Activated naive CD4-positive, alpha-beta T cell treated with anti-CD3 and anti-CD28 coated beads for 36 hours (primary cell): Measurements from ENCODE around the gene IRF2BPL. TPM values are rescaled to one million over a fixed set of nuclear protein-coding genes. Genes with fewer than 3 reads are reported as not detected.
A peak's percentile ranks its signal among the peaks of the same experiment; 100 is the strongest.
"Not testable (repeated sequence)": the region's sequence is repeated elsewhere in the genome, so short reads cannot be mapped to it uniquely, and the experiment has no call there.

Experiments used
- CTCF ChIA-PET: fragments of 350-600 bp; sonication (Branson Sonifier 250); formaldehyde crosslinking; loops from one replicate; lab custom pipeline; 2021; ENCODE audit warnings: antibody characterized with exemption; lab: Charles Lee
- DNase-seq: peaks from one replicate; pipeline ENCODE4 v3.0.0-alpha.2; 2020
- H3K27ac Mint-ChIP-seq: one replicate; pipeline ENCODE4 v1.8.0; 2021; ENCODE audit warnings: mild to moderate bottlenecking, mixed read lengths
- H3K27me3 Mint-ChIP-seq: one replicate; pipeline ENCODE4 v1.8.0; 2021; ENCODE audit warnings: low read depth, mixed read lengths
- H3K36me3 Mint-ChIP-seq: one replicate; pipeline ENCODE4 v1.8.0; 2021; ENCODE audit warnings: low read depth, mixed read lengths
- H3K4me1 Mint-ChIP-seq: one replicate; pipeline ENCODE4 v1.8.0; 2021; ENCODE audit warnings: low read depth, mixed read lengths
- H3K4me3 Mint-ChIP-seq: one replicate; pipeline ENCODE4 v1.8.0; 2021; ENCODE audit warnings: mild to moderate bottlenecking, moderate library complexity, mixed read lengths
- H3K9me3 Mint-ChIP-seq: one replicate; pipeline ENCODE4 v1.8.0; 2021; ENCODE audit warnings: mixed read lengths
- intact Hi-C: fragments of 100-400 bp; cut with micrococcal nuclease; formaldehyde crosslinking; loops from one replicate; pipeline ENCODE4 v1.15.1; 2023
- total RNA-seq, 2 experiments: library from RNA; stranded (reverse); gene quantifications; one replicate each; pipeline ENCODE4 v1.2.3, GENCODE V29; 2021

The IRF2BPL gene
- total RNA-seq, 2 experiments from 2014 or later: 34.8 to 35.2 TPM

GRCh38 chr14:77031759-77032490, 3.4 kb upstream of the IRF2BPL start:
- Mint-ChIP-seq H3K9me3 (no peaks in the 10 kb centered on the region), H3K36me3 (peaks cover 16% of the 10 kb centered on the region), H3K4me3 (peak overlapping the region; percentile 83), H3K4me1 (peaks cover 55% of the 10 kb centered on the region), H3K27ac (peak overlapping the region; percentile 95), H3K27me3 (no peaks in the 10 kb centered on the region)
- DNase-seq: peak; percentile 53
- intact Hi-C loops: loop anchor here (1.0 to 2.0 kb wide), 2 partner anchors 8 to 289 kb away; partner anchors contain the start of genes GSTZ1 and POMT2
- CTCF ChIA-PET: interaction anchor here (0.7 to 7.5 kb wide), 7 partner anchors 9 to 119 kb away, joined by 3 to 60 read pairs (median 4); no protein-coding TSS in a partner anchor

GRCh38 chr14:77027538-77028383, 747 bp downstream of the IRF2BPL start:
- H3K27ac Mint-ChIP-seq: peak overlapping the region; percentile 81
- H3K4me3 Mint-ChIP-seq: peak overlapping the region; percentile 82
- intact Hi-C loops: loop anchor here (1.0 to 2.0 kb wide), 6 partner anchors 13 to 80 kb away; partner anchors contain the start of gene CIPC
- H3K9me3 Mint-ChIP-seq: no peaks in the 10 kb centered on the region
- H3K36me3 Mint-ChIP-seq: peaks cover 32% of the 10 kb centered on the region
- peaks cover 65% of the 10 kb centered on the region for H3K4me1 Mint-ChIP-seq
- DNase-seq: peak; percentile 75
- no peaks in the 10 kb centered on the region for H3K27me3 Mint-ChIP-seq
- CTCF ChIA-PET: interaction anchor here (1.0 to 7.5 kb wide), 9 partner anchors 10 to 152 kb away, joined by 3 to 60 read pairs (median 4); no protein-coding TSS in a partner anchor

GRCh38 chr14:77026930-77027537, 1.5 kb downstream of the IRF2BPL start:
- intact Hi-C loops: no loop called here
- Mint-ChIP-seq H3K4me1 (peaks cover 65% of the 10 kb centered on the region), H3K4me3 (peak overlapping the region; percentile 82), H3K27ac (no peak overlapping the region), H3K27me3 (no peaks in the 10 kb centered on the region), H3K9me3 (no peaks in the 10 kb centered on the region), H3K36me3 (peaks cover 26% of the 10 kb centered on the region)
- peak; percentile 54 for DNase-seq
- CTCF ChIA-PET: interaction anchor here (1.1 to 7.5 kb wide), 6 partner anchors 24 to 151 kb away, joined by 3 to 60 read pairs (median 7); no protein-coding TSS in a partner anchor

- intact Hi-C loops: no loop called here
- DNase-seq: no peak
- Mint-ChIP-seq H3K4me1 (peaks cover 65% of the 10 kb centered on the region), H3K36me3 (peaks cover 26% of the 10 kb centered on the region), H3K27ac (peak overlapping the region; percentile 77), H3K4me3 (peak overlapping the region; percentile 82), H3K27me3 (no peaks in the 10 kb centered on the region), H3K9me3 (no peaks in the 10 kb centered on the region)
- CTCF ChIA-PET: interaction anchor here (0.6 to 7.5 kb wide), 7 partner anchors 14 to 150 kb away, joined by 3 to 60 read pairs (median 11); no protein-coding TSS in a partner anchor
Observed at GRCh38 chr14:77026166-77026929, 2.2 kb downstream of the IRF2BPL start.

GRCh38 chr14:77025744-77026165, 2.8 kb downstream of the IRF2BPL start:
- H3K4me1 Mint-ChIP-seq: peaks cover 62% of the 10 kb centered on the region
- DNase-seq: no peak
- no peaks in the 10 kb centered on the region for H3K27me3 Mint-ChIP-seq
- peak overlapping the region; percentile 60 for H3K4me3 Mint-ChIP-seq
- no peaks in the 10 kb centered on the region for H3K9me3 Mint-ChIP-seq
- CTCF ChIA-PET: interaction anchor here (0.6 to 7.5 kb wide), 7 partner anchors 9 to 150 kb away, joined by 3 to 60 read pairs (median 11); no protein-coding TSS in a partner anchor
- H3K36me3 Mint-ChIP-seq: peaks cover 26% of the 10 kb centered on the region
- intact Hi-C loops: no loop called here
- peak overlapping the region; percentile 30 for H3K27ac Mint-ChIP-seq

- DNase-seq: peak; percentile 93
- Mint-ChIP-seq H3K27ac (peak overlapping the region; percentile 73), H3K27me3 (no peaks in the 10 kb centered on the region), H3K4me1 (peaks cover 52% of the 10 kb centered on the region), H3K4me3 (peak overlapping the region; percentile 61), H3K36me3 (peaks cover 25% of the 10 kb centered on the region), H3K9me3 (no peaks in the 10 kb centered on the region)
- CTCF ChIA-PET: interaction anchor here (0.5 to 3.7 kb wide), 15 partner anchors 13 to 149 kb away, joined by 3 to 23 read pairs (median 4); no protein-coding TSS in a partner anchor
- intact Hi-C loops: loop anchor here (1.0 kb wide), 5 partner anchors 16 to 77 kb away; no protein-coding TSS in a partner anchor
Observed at GRCh38 chr14:77024171-77024691, 4.3 kb downstream of the IRF2BPL start.

- intact Hi-C loops: loop anchor here (2.0 kb wide), 1 partner anchor 28 kb away; no protein-coding TSS in a partner anchor
- H3K4me3 Mint-ChIP-seq: peak overlapping the region; percentile 26
Observed at GRCh38 chr14:77023001-77023996, 5.2 kb downstream of the IRF2BPL start.

GRCh38 chr14:77022236-77022852, 6.2 kb downstream of the IRF2BPL start:
- Mint-ChIP-seq H3K4me3 (peak overlapping the region; percentile 15), H3K36me3 (peaks cover 21% of the 10 kb centered on the region), H3K27me3 (no peaks in the 10 kb centered on the region), H3K27ac (peak overlapping the region; percentile 86), H3K9me3 (no peaks in the 10 kb centered on the region), H3K4me1 (peaks cover 49% of the 10 kb centered on the region)
- CTCF ChIA-PET: interaction anchor here (1.1 to 3.7 kb wide), 6 partner anchors 11 to 150 kb away, joined by 3 to 23 read pairs (median 4); no protein-coding TSS in a partner anchor
- intact Hi-C loops: loop anchor here (2.0 kb wide), 1 partner anchor 28 kb away; no protein-coding TSS in a partner anchor
- peak; percentile 69 for DNase-seq

More at GRCh38 chr14:77023001-77023996, 5.2 kb downstream of the IRF2BPL start:
- peak; percentile 73 for DNase-seq
- CTCF ChIA-PET: interaction anchor here (0.8 to 3.7 kb wide), 17 partner anchors 10 to 148 kb away, joined by 3 to 23 read pairs (median 4); no protein-coding TSS in a partner anchor
- Mint-ChIP-seq H3K27me3 (no peaks in the 10 kb centered on the region), H3K27ac (peak overlapping the region; percentile 86), H3K9me3 (no peaks in the 10 kb centered on the region), H3K4me1 (peaks cover 49% of the 10 kb centered on the region), H3K36me3 (peaks cover 21% of the 10 kb centered on the region)

- peaks cover 17% of the 10 kb centered on the region for H3K36me3 Mint-ChIP-seq
- H3K27me3 Mint-ChIP-seq, intact Hi-C loops, H3K9me3 Mint-ChIP-seq, H3K4me3 Mint-ChIP-seq: not testable (repeated sequence)
- H3K4me1 Mint-ChIP-seq: peaks cover 46% of the 10 kb centered on the region
- peak overlapping the region; percentile 52 for H3K27ac Mint-ChIP-seq
- CTCF ChIA-PET: interaction anchor here (1.1 to 3.7 kb wide), 4 partner anchors 32 to 150 kb away, joined by 3 to 23 read pairs (median 7); no protein-coding TSS in a partner anchor
- DNase-seq: peak; percentile 38
Observed at GRCh38 chr14:77021424-77021823, 7.1 kb downstream of the IRF2BPL start.
